Measurements from ENCODE around the gene KRT85. TPM values are rescaled to one million over a fixed set of nuclear protein-coding genes. Genes with fewer than 3 reads are reported as not detected.

KRT85 gene
- total RNA-seq, 1 donor from 2014 or later: not detected

DNA sequence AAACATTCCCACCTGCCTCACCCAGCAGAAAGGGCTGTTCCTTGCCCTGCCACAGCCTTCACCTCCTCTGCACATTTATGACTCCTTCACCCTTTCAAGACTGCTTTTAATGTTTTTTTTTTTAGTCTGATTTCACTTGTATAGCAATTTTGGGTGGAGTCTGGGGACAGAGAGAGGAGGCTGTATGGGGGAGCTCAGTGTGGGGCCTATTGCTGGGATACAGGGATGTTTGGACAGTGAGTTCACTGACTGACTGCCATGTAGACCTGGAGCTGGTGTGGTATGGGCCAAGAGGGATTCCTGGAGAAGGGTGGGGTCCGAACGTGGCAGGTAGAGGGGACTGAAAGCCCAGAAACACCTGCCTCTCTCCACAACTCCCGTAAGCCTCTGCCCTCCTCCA is 1.9 kb upstream of the KRT85 start:
- no peak for TF ChIP-seq CTCF (conservative IDR thresholded peaks at IDR 0.05; ENCODE audit: low read depth, low read length)
- no peak for DNase-seq (ENCODE audit: low read depth)

DNA sequence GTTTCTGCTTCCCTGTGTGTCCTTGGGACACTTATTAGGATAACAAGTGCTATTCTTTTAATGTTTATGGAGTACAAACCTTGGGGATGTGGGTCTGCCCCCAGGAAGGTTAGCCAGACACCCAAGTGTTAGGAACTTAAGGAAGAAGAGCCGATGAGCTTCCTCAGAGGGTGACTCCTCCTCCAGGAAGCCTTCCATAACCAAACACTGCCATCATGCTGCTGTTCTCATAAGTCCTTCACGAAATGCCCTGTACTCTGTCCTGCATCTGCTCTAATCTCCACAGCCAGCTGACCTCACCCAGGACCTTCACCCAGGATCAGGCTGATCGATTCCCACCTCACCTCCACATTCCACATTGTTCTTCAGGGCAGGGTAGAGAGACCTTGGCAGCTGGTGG is 1.2 kb upstream of the KRT85 start:
- no peak for DNase-seq (ENCODE audit: low read depth)
- H3K4me3 ChIP-seq (ENCODE audit: low read depth, low read length): no peak overlapping the region
- no peak for TF ChIP-seq CTCF (conservative IDR thresholded peaks at IDR 0.05; ENCODE audit: low read depth, low read length)

More for the DNA sequence above, 1.9 kb upstream of the KRT85 start:
- no peak overlapping the region for H3K4me3 ChIP-seq (ENCODE audit: low read depth, low read length)

- TF ChIP-seq CTCF (conservative IDR thresholded peaks at IDR 0.05; ENCODE audit: low read depth, low read length): no peak
- no peak overlapping the region for H3K4me3 ChIP-seq (ENCODE audit: low read depth, low read length)
- no peak for DNase-seq (ENCODE audit: low read depth)
These were observed 595 bp upstream of the KRT85 start for GRCh38 chr12:52367876-52368275.

DNA sequence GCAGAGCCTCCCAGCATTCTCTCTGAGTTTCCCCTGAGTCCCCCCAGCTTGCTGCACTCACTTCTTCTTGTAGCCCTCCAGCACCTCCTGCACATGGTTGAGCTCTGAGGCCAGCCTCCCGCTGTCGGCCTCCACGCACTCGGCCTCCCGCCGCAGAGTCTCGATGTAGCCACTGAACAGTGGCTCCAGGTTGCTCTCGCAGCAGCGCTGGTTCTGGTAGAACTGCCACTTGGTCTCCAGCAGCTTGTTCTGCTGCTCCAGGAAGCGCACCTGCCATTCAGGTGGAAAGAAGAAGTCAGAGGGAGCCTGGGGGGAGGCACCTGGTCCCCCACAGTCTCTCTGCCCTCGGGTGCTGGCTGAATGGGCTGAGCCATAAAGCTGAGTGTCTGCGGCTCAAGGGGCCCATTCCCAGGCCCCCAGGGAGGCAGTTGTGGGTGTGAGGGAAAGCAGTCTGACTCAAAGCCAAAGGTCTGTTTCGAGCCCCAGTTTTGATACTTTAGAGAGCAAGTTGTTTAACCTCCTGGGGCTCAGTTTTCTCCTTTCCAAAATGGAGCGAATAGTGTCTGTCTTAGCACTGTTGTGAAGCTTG is 2.3 kb downstream of the KRT85 start:
- TF ChIP-seq CTCF (conservative IDR thresholded peaks at IDR 0.05; ENCODE audit: low read depth, low read length): no peak
- DNase-seq (ENCODE audit: low read depth): no peak
- no peak overlapping the region for H3K4me3 ChIP-seq (ENCODE audit: low read depth, low read length)

- H3K4me3 ChIP-seq (ENCODE audit: low read depth, low read length): no peak overlapping the region
- DNase-seq (ENCODE audit: low read depth): no peak
- TF ChIP-seq CTCF (conservative IDR thresholded peaks at IDR 0.05; ENCODE audit: low read depth, low read length): no peak
These were observed 3.2 kb downstream of the KRT85 start for GRCh38 chr12:52364061-52364460.

DNA sequence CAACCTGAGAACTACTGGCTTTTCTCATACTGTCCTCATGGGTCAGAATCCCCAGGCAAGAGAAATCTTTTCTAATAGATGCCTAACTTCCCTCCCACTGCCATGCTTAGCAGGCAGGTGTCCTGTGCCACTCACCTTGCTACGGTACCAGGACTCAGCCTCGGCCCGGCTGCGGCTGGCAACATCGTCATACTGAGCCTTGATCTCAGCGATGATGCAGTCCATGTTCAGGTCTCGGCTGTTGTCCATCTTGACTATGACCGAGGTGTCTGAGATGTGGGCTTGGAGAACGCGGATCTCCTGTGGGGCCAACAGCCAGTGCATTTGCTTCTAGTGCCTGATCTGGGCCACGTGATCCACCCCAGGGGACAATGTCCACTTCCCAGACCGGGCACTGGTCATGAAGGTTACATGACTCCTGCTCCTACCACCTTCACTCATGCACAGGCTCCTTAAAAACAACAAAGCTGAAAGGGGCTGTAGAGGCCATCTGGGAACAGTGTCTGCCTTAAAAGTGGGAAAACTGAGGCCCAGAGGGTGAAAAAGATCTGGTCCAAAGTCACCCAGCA is 4.1 kb downstream of the KRT85 start:
- TF ChIP-seq CTCF (conservative IDR thresholded peaks at IDR 0.05; ENCODE audit: low read depth, low read length): no peak
- no peak for DNase-seq (ENCODE audit: low read depth)
- no peak overlapping the region for H3K4me3 ChIP-seq (ENCODE audit: low read depth, low read length)

- no peak overlapping the region for H3K4me3 ChIP-seq (ENCODE audit: low read depth, low read length)
- TF ChIP-seq CTCF (conservative IDR thresholded peaks at IDR 0.05; ENCODE audit: low read depth, low read length): peak; percentile 45
- DNase-seq (ENCODE audit: low read depth): no peak
These were observed 5.1 kb downstream of the KRT85 start for GRCh38 chr12:52362118-52362726.
